Right renal pelvis (tissue), 4 donors: ENCODE measurements around the gene PARP3. TPM values are rescaled to one million over a fixed set of nuclear protein-coding genes. Genes with fewer than 3 reads are reported as not detected.
A peak's percentile ranks its signal among the peaks of the same experiment; 100 is the strongest.

Experiments
- DNase-seq, 4 donors: peaks; one replicate each; pipeline ENCODE4 v3.0.0-alpha.2; 2013; ENCODE audit warnings: low read depth in 4 of 4, low spot score in 3 of 4, missing footprints in 1 of 4
- polyA plus RNA-seq, 4 donors: library from polyadenylated mRNA; unstranded; fragments of 120-200 nt; gene quantifications; one replicate each; pipeline ENCODE4 v1.2.1, GENCODE V29; 2013; ENCODE audit not compliant: insufficient read length in 4 of 4

The PARP3 gene
- polyA plus RNA-seq, 4 donors, result 16.0 to 19.6 (median 17.2) TPM

DNA sequence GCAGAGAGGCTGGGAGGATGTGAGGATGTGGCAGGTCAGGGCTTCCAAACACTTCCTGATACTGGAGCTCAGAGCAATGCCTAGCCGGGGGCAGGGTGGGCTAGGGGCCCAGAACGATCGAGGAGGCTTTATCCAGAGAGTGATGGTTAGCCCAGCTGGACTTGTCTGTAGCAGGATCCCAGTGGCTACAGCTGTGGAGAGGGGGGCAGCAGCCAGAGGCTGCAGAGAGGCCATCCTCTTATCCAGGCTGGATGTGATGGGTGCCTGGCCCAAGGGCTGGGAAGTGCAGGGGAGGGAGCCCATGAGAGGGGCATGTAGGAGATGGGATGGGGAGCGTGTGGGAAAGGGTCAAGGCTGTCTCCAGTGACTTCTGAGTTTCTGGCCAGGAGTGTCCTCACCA, 4.6 kb downstream of the PARP3 start:
- no peak for DNase-seq

DNA sequence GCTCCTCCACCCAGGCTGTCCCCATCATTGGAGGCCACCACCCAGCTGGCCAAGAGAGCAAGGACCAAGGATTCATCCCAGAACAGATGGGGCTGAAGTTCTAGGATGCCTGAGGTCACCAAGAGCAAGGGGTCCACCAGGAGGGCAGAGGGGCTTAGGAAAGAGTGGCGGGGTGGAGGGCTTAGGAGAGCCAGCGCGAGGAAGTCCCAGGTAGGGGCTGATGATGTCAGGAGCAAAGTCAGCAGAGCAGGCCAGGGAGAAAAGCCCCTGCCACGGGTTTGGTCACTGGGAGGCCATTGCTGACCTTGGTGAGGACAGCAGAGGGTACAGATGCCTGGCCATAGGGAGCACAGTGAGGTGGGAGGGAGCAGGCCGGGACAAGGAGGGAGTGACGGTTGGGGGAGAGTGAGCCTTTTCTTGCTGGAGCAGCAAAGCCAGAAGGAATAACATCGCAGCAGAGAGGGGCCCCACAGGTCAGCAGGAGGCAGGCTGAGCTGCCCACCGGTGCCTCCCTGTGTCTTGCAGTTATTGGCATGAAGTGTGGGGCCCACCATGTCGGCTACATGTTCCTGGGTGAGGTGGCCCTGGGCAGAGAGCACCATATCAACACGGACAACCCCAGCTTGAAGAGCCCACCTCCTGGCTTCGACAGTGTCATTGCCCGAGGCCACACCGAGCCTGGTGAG, 5.2 kb downstream of the PARP3 start:
- no peak for DNase-seq

- no peak for DNase-seq
Measured at GRCh38 chr3:51948016-51948580, 5.9 kb downstream of the PARP3 start.

GRCh38 chr3:51949121-51949520, 7.0 kb downstream of the PARP3 start:
- DNase-seq, result no peak

- DNase-seq, result no peak
Measured at GRCh38 chr3:51950899-51951298, 8.7 kb downstream of the PARP3 start.

DNA sequence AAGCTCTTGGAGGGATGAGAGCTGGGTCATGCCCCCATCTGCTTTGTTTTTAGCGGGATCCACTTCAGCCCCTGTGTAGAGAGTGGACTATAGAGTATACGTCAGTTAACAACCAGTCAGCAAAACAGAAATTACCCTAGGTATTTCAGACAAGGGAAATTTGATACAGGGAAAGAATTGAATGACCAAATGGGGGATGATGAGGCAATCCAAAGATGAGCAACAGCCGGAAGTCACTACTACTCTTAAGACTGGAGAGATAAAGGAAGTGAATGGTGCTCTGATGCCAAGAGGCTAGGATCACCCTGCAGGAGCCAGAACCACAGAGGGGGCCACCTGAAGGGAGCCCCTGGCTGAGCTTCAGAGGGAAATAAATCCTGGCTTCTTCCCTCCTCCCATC, 11.3 kb downstream of the PARP3 start:
- DNase-seq, result no peak

DNA sequence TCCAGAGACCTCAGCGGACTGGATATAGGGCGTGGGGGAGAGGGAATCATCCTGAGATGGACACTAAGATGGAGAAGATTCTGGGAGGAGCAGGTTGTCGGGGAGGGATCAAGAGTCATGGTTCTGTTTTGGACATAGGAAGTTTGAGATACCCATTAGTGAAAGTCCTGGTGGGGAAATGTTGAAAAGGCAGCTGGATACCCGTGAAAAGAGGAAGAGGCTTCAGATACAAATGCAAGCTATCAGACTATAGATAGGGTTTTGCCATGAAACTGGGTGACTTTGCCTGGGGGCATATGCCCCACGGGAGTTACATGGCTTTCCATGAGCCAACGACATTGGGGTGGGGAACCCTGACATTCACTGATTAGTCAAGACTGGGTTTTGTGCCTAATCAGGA, 11.9 kb downstream of the PARP3 start:
- DNase-seq, result no peak

DNA sequence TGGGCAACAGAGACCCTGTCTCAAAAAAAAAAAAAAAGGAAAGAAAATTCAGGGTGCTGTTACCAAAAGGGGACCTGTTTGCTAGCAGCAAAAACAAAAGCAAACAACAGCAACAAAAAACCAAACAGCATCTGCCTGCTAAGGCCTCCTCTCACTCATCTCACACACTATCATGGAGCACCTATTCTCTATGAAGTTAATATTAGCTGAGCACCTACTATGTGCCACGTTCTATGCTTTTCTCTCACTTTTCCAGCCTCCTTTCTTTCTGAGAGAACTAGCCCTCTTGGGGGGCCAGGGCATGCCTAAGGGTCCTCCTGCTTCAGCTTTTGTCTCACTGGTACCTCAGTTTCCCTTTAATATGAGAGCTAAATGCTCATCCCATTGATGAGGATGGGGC, 12.6 kb downstream of the PARP3 start:
- no peak for DNase-seq

DNA sequence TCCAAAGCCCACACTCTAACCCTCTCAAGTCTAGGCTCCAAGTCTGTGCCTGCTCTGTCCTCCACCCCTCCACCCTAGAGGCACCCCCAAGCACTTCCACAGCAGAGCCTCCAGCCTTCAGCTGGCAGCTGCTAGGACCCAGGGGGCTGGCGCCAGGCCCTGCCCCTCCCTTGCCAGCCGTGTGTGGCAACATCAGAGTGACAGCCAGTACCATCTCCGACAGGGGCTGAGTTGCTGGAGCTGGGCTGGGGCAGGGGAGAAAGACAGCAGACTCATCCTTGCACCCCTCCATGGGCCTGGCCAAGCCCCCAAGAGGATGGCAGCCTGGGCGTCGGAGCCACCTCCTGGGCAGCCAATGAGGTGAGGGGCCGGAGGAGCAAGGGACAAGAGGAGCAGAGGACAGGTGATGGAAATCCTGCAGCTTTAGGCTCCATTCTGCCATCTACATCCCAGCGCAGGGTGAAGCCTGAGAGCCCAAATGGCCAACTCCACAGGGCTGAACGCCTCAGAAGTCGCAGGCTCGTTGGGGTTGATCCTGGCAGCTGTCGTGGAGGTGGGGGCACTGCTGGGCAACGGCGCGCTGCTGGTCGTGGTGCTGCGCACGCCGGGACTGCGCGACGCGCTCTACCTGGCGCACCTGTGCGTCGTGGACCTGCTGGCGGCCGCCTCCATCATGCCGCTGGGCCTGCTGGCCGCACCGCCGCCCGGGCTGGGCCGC, 13.2 kb downstream of the PARP3 start, which contains the start of gene GPR62:
TSS of gene GPR62 (plus strand) at position 207 of the 718 bp plus-strand sequence. CDS start at position 479, 272 bp downstream.
- no peak for DNase-seq

- DNase-seq, result peak in 1 of 4 donors; percentile 38
Measured at GRCh38 chr3:51955893-51956770, 14.0 kb downstream of the PARP3 start.

- DNase-seq, result no peak
Measured at GRCh38 chr3:51957520-51958205, 15.5 kb downstream of the PARP3 start.

DNA sequence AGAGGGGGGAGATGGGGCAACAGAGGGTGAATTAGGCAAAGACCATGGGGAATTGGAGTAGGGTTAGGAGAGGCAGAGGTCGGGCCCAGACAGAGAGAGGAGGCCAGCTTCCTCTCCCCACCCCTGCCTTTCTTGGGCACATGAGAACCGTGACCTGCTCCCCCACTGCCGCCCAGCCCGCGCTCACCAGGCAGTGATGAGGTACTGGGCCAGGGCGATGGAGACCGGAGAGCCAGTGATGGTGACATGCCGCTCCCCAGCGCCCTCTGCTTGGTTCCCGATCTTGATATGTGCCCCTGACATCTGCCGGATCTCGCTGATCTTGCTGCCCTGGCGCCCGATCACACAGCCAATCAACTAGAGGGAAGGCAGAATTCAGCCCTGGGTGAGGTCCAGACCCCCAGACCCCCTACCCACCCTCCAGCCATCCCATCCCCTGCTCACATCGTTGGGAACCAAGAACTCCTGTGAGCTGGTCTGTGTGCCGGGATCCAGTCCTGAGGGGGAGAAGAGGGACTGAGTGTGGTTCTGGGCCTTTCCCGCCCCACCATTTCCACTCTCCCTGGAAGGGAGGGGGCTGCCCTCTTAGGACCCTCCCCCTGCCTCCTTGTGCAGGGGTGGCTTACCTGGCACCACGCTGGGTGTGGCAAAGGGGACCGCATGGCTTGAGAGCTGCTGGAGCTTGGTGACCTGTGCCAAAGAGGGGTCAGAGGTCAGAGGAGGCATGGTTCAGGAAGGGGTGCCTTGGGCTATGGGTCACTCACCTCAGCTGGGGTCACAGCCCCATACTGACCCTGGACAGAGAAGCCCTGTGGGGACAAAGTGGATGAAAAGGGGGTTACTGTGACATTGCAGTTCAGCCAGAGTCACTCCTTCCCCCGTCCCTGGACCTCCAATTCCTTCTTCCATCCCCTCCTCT, 16.7 kb downstream of the PARP3 start:
- DNase-seq, result no peak

GRCh38 chr3:51959651-51960050, 17.5 kb downstream of the PARP3 start:
- no peak for DNase-seq

DNA sequence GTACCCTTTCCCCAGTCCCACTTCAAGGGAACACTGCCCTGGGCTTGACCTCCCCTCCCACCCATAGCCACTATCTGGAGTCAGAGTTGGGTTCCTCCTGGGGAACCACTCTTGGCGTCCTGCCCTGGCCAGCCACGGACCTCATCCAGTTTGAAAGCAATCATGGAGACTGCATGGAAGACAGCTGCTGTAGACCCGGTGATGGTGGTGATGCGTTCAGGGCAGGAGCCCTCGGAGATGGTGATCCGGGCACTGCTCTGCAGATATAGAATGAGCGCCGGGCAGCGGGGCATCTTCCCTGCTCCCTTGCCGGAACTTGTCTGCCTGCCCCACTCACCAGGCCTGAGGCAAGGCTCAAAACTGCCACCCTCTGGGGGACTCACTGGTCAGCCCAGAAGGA, 18.2 kb downstream of the PARP3 start:
- DNase-seq, result no peak

GRCh38 chr3:51961011-51961410, 18.8 kb downstream of the PARP3 start:
- no peak for DNase-seq

DNA sequence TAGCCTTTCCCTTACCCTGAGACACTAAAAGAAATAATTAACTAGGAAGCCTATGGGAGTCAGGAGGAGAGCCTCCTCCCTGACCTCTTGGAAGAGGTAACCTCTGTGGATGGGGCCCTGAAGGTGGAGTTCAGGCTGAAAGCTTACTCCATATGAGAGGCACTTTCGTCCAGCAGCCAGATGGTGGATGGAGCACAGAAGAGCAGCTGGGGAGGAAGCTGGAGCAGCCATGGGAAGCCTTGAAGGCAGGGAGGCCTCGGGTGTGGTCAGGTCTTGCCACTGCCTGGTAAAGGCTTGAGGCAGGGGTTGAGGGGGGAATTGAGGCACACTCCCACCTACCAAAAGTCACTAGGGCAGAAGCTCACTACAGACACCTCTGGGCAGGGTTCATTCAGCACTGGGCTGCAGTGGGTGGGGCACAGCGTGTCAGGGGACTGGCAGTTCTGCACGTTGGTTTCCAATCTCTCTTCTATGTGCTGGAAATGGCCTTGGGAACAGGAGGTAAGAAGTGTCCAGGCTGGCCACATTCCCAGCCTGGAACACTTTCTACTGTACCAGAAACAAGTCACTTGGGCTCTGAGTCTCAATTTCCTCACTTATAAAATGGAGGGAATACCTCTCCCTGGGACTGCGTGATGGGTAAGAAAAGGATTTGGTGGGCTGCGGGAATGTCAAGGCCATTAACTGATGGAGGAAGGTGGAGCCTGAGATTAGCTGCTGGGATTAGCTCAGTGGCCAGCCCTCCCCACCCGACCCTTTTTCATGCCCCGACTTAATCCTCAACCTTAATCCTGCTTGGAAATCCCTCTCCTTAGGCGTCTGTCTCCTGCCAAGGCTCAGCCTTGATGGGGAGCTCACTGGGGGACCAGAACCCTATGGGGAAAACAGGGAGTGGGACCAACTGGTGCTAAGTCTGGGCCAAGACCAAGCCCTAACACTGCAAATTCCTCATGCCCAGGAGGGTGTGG, 19.7 kb downstream of the PARP3 start:
- no peak for DNase-seq

- no peak for DNase-seq
Measured at GRCh38 chr3:51962854-51963530, 20.8 kb downstream of the PARP3 start.
